Endothelial cell of umbilical vein (primary cell): ENCODE results near the gene TPH1. TPM values are rescaled to one million over a fixed set of nuclear protein-coding genes. Genes with fewer than 3 reads are reported as not detected.

Experiments
- BruUV-seq: library from RNA; stranded (reverse); fragments of 400-500 nt; replicated peaks from 2 replicates; lab custom pipeline; 2021; lab: Mats Ljungman, UMichigan
- CTCF ChIA-PET: fragments of 300-600, 350-600 bp; sonication (Branson Sonifier 250); formaldehyde crosslinking; loops from one replicate; lab custom pipeline; 2021; ENCODE audit warnings: antibody characterized with exemption, inconsistent platforms; lab: Charles Lee
- POLR2A ChIA-PET: fragments of 300-600, 350-600 bp; sonication (Branson Sonifier 250); formaldehyde crosslinking; loops from one replicate; lab custom pipeline; 2021; ENCODE audit warnings: antibody characterized with exemption, inconsistent platforms; lab: Charles Lee
- DNase-seq: peaks from one replicate; pipeline ENCODE4 v3.0.0-alpha.2; 2011; ENCODE audit warnings: low read depth, low spot score
- FAIRE-seq: peaks from 2 replicates; lab custom pipeline; 2011; peaks lifted over from hg19 to GRCh38; lab: Jason Lieb, UNC
- H2AFZ ChIP-seq: 2 replicates; pipeline ENCODE4 v1.6.0; 2012; ENCODE audit warnings: low read depth, low read length, control low read depth, inconsistent platforms
- H3K27ac ChIP-seq: 2 replicates; pipeline ENCODE4 v1.5.1; 2011; ENCODE audit warnings: low read depth, mild to moderate bottlenecking, control low read depth, low read length, moderate library complexity; ENCODE audit not compliant: insufficient read depth
- H3K27me3 ChIP-seq, 2 experiments: 2 replicates each; pipeline versions ENCODE4 v1.6.0 to v1.6.1; 2011; ENCODE audit warnings: low read length in 2 of 2, mixed read lengths in 1 of 2; ENCODE audit not compliant: control insufficient read depth in 2 of 2, insufficient read depth in 2 of 2
- H3K36me3 ChIP-seq, 2 experiments: 2 replicates in 1 of 2; 3 replicates in 1 of 2; pipeline ENCODE4 v1.5.1; 2011; ENCODE audit warnings: low read length in 2 of 2, mild to moderate bottlenecking in 1 of 2, moderate library complexity in 1 of 2; ENCODE audit not compliant: control insufficient read depth in 2 of 2, insufficient read depth in 2 of 2; ENCODE audit errors: extremely low read depth in 1 of 2
- H3K4me1 ChIP-seq: 3 replicates; pipeline ENCODE4 v1.5.1; 2011; ENCODE audit warnings: mild to moderate bottlenecking, low read length; ENCODE audit not compliant: control insufficient read depth, insufficient read depth; ENCODE audit errors: extremely low read depth
- H3K4me2 ChIP-seq: 2 replicates; pipeline ENCODE4 v1.6.1; 2011; ENCODE audit warnings: low read length, control low read depth, mixed read lengths; ENCODE audit not compliant: insufficient read depth
- H3K4me3 ChIP-seq, 3 experiments: fragments of 200-600 bp in 1 of 3; sonication (generic), shearing (Covaris generic) in 1 of 3; replicated peaks in 1 of 3; 2 replicates each; pipeline ENCODE4 v1.5.1; 2011 to 2016; ENCODE audit warnings: control low read depth in 3 of 3, low read length in 3 of 3, mild to moderate bottlenecking in 2 of 3, inconsistent platforms in 1 of 3, low read depth in 1 of 3, moderate library complexity in 1 of 3; ENCODE audit not compliant: insufficient read depth in 1 of 3
- H3K79me2 ChIP-seq: 2 replicates; pipeline ENCODE4 v1.6.0; 2012; ENCODE audit warnings: low read length, inconsistent platforms; ENCODE audit not compliant: control insufficient read depth, insufficient read depth
- H3K9ac ChIP-seq: replicated peaks from 2 replicates; pipeline ENCODE3; 2011; ENCODE audit warnings: low read length, control low read depth; ENCODE audit not compliant: insufficient read depth; ENCODE audit errors: extremely low read depth
- H3K9me1 ChIP-seq: replicated peaks from 3 replicates; pipeline ENCODE4 v1.6.0; 2011; ENCODE audit warnings: mild to moderate bottlenecking, low read length; ENCODE audit not compliant: control insufficient read depth, insufficient read depth; ENCODE audit errors: extremely low read depth
- H3K9me3 ChIP-seq: replicated peaks from 2 replicates; pipeline ENCODE4 v1.5.1; 2012; ENCODE audit warnings: low read length, inconsistent platforms; ENCODE audit not compliant: control insufficient read depth, insufficient read depth
- H4K20me1 ChIP-seq: replicated peaks from 2 replicates; pipeline ENCODE3; 2011; ENCODE audit warnings: mild to moderate bottlenecking, low read length; ENCODE audit not compliant: control insufficient read depth, insufficient read depth; ENCODE audit errors: extremely low read depth
- CTCF ChIP-seq, 2 donors: IDR thresholded peaks; 1 replicate in 1 of 2; 2 replicates in 1 of 2; pipeline ENCODE4 v1.5.1; 2011; ENCODE audit warnings: low read length in 2 of 2, mild to moderate bottlenecking in 2 of 2, moderate library complexity in 2 of 2, control low read depth in 1 of 2, inconsistent platforms in 1 of 2, low read depth in 1 of 2; ENCODE audit not compliant: insufficient read depth in 1 of 2; ENCODE audit errors: extremely low read depth in 1 of 2
- EZH2 ChIP-seq: IDR thresholded peaks from 2 replicates; pipeline ENCODE4 v1.6.1; 2012; ENCODE audit warnings: borderline replicate concordance, low read depth, mild to moderate bottlenecking, moderate library complexity, low read length, inconsistent platforms; ENCODE audit not compliant: severe bottlenecking
- FOS ChIP-seq: IDR thresholded peaks from 2 replicates; pipeline ENCODE4 v1.6.1; 2011; ENCODE audit warnings: mild to moderate bottlenecking, low read length, moderate library complexity, borderline replicate concordance; ENCODE audit not compliant: insufficient read depth
- GATA2 ChIP-seq: IDR thresholded peaks from 2 replicates; pipeline ENCODE4 v1.7.0; 2011; ENCODE audit warnings: low read depth, mild to moderate bottlenecking, moderate library complexity, mixed read lengths, low read length; ENCODE audit not compliant: insufficient read length, insufficient read depth
- JUN ChIP-seq: IDR thresholded peaks from 2 replicates; pipeline ENCODE4 v1.6.1; 2011; ENCODE audit warnings: borderline replicate concordance, low read depth; ENCODE audit not compliant: insufficient read length, insufficient read depth
- MAX ChIP-seq: IDR thresholded peaks from 2 replicates; pipeline ENCODE4 v1.6.1; 2011; ENCODE audit not compliant: insufficient read depth, insufficient read length
- MYC ChIP-seq: IDR thresholded peaks from one replicate; pipeline ENCODE4 v1.6.1; 2011; ENCODE audit warnings: mild to moderate bottlenecking, low read depth, low read length
- POLR2A ChIP-seq: IDR thresholded peaks from 2 replicates; pipeline ENCODE4 v1.6.1; 2012; ENCODE audit warnings: low read depth, mild to moderate bottlenecking, control low read depth, low read length
- POLR2AphosphoS5 ChIP-seq: IDR thresholded peaks from 2 replicates; pipeline ENCODE4 v1.6.1; 2012; ENCODE audit warnings: low read depth, mild to moderate bottlenecking, control low read depth, low read length, moderate library complexity; ENCODE audit not compliant: insufficient read depth
- dilution Hi-C: fragments of 300-500 bp; cut with MboI; formaldehyde crosslinking; loops from one replicate; pipeline ENCODE4 v1.15.0; 2019; ENCODE audit warnings: low sequenced_read_pairs; ENCODE audit not compliant: extremely low pct_ligation_motif_present
- intact Hi-C: fragments of 100-400 bp; cut with micrococcal nuclease; formaldehyde crosslinking; loops from one replicate; pipeline ENCODE4 v1.10.0; 2022
- polyA plus RNA-seq, 4 experiments: library from polyadenylated mRNA; depleted of rRNA in 3 of 4; stranded (reverse) in 3 of 4; unstranded in 1 of 4; fragments of >200 nt; gene quantifications; 2 replicates each; pipeline versions ENCODE4 v1.2.1 to v1.2.3, GENCODE V29; 2011 to 2012; ENCODE audit warnings: missing spikeins in 1 of 4
- total RNA-seq: library from RNA; stranded (reverse); gene quantifications from 2 replicates; pipeline ENCODE4 v1.2.3, GENCODE V29; 2021

Gene TPH1
- total and polyA plus RNA-seq, 2 donors (not counting 3 experiments of a cell fraction or from before 2014, with no cell fraction given), result 0.07 TPM

GRCh38 chr11:18093959-18094358 lies 47.9 kb upstream of the TPH1 start:
- Histone ChIP-seq H3K79me2 (peaks cover 5% of the 10 kb centered on the region), H3K4me1 (no peaks in the 10 kb centered on the region), H3K9me1 (no peaks in the 10 kb centered on the region), H2AFZ (no peak overlapping the region), H3K9ac (no peak overlapping the region), H3K36me3 (peaks cover 5 to 17% of the 10 kb centered on the region in 2 experiments), H4K20me1 (no peaks in the 10 kb centered on the region), H3K4me3 (no peak overlapping the region), H3K27ac (no peak overlapping the region), H3K27me3 (no peaks in the 10 kb centered on the region), H3K4me2 (no peak overlapping the region), H3K9me3 (no peaks in the 10 kb centered on the region)
- CTCF ChIA-PET, result interaction anchor here (0.6 to 1.2 kb wide), 3 partner anchors 10 to 100 kb away, joined by 3 to 4 read pairs (median 4); no protein-coding TSS in a partner anchor
- FAIRE-seq, result no peak
- BruUV-seq, result no TSS peak
- dilution Hi-C loops, result no loop called here
- no peak for DNase-seq
- intact Hi-C loops, result no loop called here
- POLR2A ChIA-PET, result interaction anchor here (0.5 kb wide), 1 partner anchor 11 kb away, joined by 3 read pairs; no protein-coding TSS in a partner anchor
- TF ChIP-seq GATA2, result no peak
- TF ChIP-seq MAX, result no peak
- TF ChIP-seq EZH2, result no peak
- no peak for TF ChIP-seq POLR2A
- TF ChIP-seq CTCF (IDR thresholded peaks at IDR 0.05; ENCODE audit: extremely low read depth in 1 of 2, insufficient read depth in 1 of 2, low read depth in 1 of 2, low read length in 2 of 2), result no peak
- TF ChIP-seq POLR2AphosphoS5, result no peak
- TF ChIP-seq MYC, result no peak
- no peak for TF ChIP-seq JUN
- no peak for TF ChIP-seq FOS
